Vein endothelial cell (primary cell): Measurements from ENCODE around the gene TCL1B. TPM values are rescaled to one million over a fixed set of nuclear protein-coding genes. Genes with fewer than 3 reads are reported as not detected.

Experiments used
- small RNA-seq: library from RNA; depleted of rRNA; stranded (forward); fragments of <200 nt; gene quantifications from one replicate; pipeline ENCODE3, GENCODE V24; 2012
- total RNA-seq: library from RNA; depleted of rRNA; stranded (reverse); fragments of >200 nt; gene quantifications from 2 replicates; pipeline ENCODE4 v1.2.3, GENCODE V29; 2012

Gene TCL1B, protein sequence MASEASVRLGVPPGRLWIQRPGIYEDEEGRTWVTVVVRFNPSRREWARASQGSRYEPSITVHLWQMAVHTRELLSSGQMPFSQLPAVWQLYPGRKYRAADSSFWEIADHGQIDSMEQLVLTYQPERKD
- total RNA-seq = not detected in 2 replicates

DNA sequence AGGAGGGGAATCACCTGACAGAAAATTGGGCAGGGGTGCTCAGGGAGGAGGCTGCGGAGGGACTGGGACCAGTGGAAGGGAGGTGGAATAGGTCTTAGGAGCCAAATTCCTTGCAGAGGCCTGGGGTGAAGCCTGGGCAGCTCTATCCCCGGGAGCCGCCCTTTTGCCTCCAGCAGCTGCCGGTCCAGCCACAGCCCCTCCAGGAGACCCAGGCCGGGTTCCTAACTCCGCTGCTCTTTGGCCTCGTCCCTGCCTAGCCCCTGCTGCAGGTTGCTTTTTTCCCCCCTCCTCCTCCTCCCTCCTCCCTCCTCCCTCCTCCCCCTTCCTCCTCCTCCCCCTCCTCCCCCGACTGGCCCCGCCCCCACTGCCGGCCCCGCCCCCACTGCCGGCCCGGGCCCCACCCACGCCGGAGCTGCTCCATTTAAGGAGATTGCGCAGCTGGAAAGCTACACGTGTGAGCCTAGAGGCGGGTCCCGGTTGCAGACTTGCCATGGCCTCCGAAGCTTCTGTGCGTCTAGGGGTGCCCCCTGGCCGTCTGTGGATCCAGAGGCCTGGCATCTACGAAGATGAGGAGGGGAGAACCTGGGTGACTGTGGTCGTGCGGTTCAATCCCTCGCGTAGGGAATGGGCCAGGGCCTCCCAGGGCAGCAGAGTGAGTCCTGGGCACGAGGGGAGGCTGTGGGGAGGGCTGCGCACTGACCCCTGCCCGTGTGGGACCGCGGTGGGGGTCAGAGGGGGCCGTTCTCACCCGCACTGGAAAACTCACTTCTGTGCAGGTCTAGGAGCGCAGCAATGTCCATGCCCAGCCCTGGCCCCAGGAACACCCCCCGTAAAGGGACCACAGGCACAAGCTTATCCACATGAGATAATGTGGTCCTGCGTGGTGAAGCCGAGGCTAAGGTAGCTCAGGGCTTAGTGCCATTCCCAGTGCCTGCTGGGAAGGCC is at the start of gene TCL1B:
TCL1B (plus strand) TSS at position 449 of the 945 bp plus-strand sequence; CDS start at position 491, 42 bp downstream.

DNA sequence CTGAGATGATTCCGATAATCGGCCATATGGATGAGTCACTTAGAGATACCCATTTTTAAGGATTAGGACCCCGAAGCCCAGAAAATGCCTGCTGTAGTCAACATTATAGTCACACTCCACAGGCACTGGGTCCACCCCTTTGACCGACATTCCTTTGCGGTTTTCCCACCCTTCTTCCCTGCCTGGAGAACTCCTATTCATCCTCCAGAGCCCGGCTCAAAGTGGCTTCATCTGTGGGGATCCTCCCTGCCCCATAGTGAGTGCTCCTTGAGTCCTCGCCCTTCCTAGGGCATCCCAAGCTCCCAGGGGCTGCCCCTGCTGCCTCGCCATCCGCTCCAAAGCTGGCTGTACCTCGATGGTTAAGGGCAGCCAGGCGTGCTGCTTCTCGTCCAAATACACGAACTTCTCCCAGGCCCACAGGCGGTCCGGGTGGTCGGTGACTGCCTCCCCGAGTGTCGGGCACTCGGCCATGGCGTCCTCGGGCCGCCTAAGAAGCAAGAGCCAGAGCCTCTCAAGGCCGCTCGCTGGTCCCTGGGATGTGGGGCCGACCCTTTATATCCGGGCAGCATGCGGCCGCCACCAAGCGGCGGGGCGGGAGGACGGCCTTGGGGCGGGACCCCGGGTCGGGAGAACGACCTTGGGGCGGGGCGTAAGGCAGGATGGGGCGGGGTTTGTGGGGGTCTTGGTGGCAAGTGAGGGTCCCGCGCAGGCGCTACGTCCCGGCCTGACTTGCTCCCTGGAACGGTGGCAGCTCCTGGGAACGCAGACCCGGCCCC is 27.6 kb downstream of the TCL1B start, which contains the start of gene TCL1A:
TCL1A (minus strand) TSS at position 530 of the 776 bp plus-strand sequence; CDS start at position 471, 59 bp downstream.

Small RNA genes within 50 kb of the gene (small RNA-seq; reads per million reads assigned to genes)
- not detected for gene RF02193

Other genes with a start within 250 kb of the TCL1B start
- 12.7 and 16.7 TPM in 2 replicates for gene SYNE3, start 169.8 kb upstream of the TCL1B start, total RNA-seq
- gene GLRX5, start 151.4 kb upstream of the TCL1B start, total RNA-seq = 37.2 and 43.1 TPM in 2 replicates
- gene TCL1A, start 27.7 kb downstream of the TCL1B start, total RNA-seq = not detected in 2 replicates
- not detected in 2 replicates for gene TUNAR, start 190.4 kb downstream of the TCL1B start, total RNA-seq